IMR-90 (cell line): Measurements from ENCODE around the gene PHF19. TPM values are rescaled to one million over a fixed set of nuclear protein-coding genes. Genes with fewer than 3 reads are reported as not detected.

Experiments used
- ATAC-seq: fragments of 200-7000 bp; cut with Tn5 transposase; 2 replicates; pipeline ENCODE4 v1.9.1; 2020; ENCODE audit warnings: low read depth, mild to moderate bottlenecking, moderate library complexity
- BruUV-seq: library from RNA; stranded (reverse); fragments of 400-500 nt; replicated peaks from 2 replicates; lab custom pipeline; 2021; lab: Mats Ljungman, UMichigan
- CTCF ChIA-PET: fragments of 300-600 bp; formaldehyde crosslinking; extraction: SDS; loops from one replicate; lab custom pipeline; 2021; ENCODE audit warnings: antibody characterized with exemption; lab: Yijun Ruan, JAX
- POLR2A ChIA-PET: fragments of 300-600 bp; sonication (Branson Sonifier 250); formaldehyde crosslinking; loops from one replicate; lab custom pipeline; 2022; ENCODE audit warnings: antibody characterized with exemption; ENCODE audit not compliant: unreplicated experiment; lab: Charles Lee
- DNase-seq: peaks from one replicate; pipeline ENCODE4 v3.0.0; 2013
- H2AFZ ChIP-seq: replicated peaks from 2 replicates; pipeline ENCODE3; 2013; ENCODE audit warnings: low read length, mild to moderate bottlenecking; ENCODE audit not compliant: poor library complexity
- H2AK5ac ChIP-seq: 2 replicates; pipeline ENCODE4 v1.6.1; 2013; ENCODE audit warnings: low read depth, low read length, inconsistent platforms
- H2AK9ac ChIP-seq: replicated peaks from 2 replicates; pipeline ENCODE3; 2013; ENCODE audit warnings: mild to moderate bottlenecking, low read depth, low read length, moderate library complexity; ENCODE audit not compliant: poor library complexity
- H2BK120ac ChIP-seq: 2 replicates; pipeline ENCODE4 v1.6.1; 2013; ENCODE audit warnings: low read depth, low read length, inconsistent platforms
- H2BK15ac ChIP-seq: 3 replicates; pipeline ENCODE4 v1.6.1; 2013; ENCODE audit warnings: low read depth, low read length, inconsistent platforms
- H2BK20ac ChIP-seq: 2 replicates; pipeline ENCODE4 v1.6.1; 2013; ENCODE audit warnings: low read depth, mild to moderate bottlenecking, inconsistent platforms, low read length, moderate library complexity
- H2BK5ac ChIP-seq: 2 replicates; pipeline ENCODE4 v1.6.1; 2013; ENCODE audit warnings: mild to moderate bottlenecking, low read depth, low read length, inconsistent platforms; ENCODE audit not compliant: poor library complexity, severe bottlenecking
- H3K14ac ChIP-seq: replicated peaks from 2 replicates; pipeline ENCODE4 v1.6.1; 2013; ENCODE audit warnings: low read depth, low read length, inconsistent platforms
- H3K18ac ChIP-seq: 2 replicates; pipeline ENCODE4 v1.6.1; 2013; ENCODE audit warnings: low read depth, low read length, control low read depth
- H3K23ac ChIP-seq: 2 replicates; pipeline ENCODE4 v1.6.1; 2013; ENCODE audit warnings: low read depth, low read length, inconsistent platforms
- H3K27ac ChIP-seq: 2 replicates; pipeline ENCODE4 v1.5.1; 2013; ENCODE audit warnings: mild to moderate bottlenecking, control low read depth, low read length; ENCODE audit not compliant: insufficient read depth
- H3K27me3 ChIP-seq: 2 replicates; pipeline ENCODE4 v1.6.1; 2013; ENCODE audit warnings: low read length; ENCODE audit not compliant: control insufficient read depth, insufficient read depth
- H3K36me3 ChIP-seq: 2 replicates; pipeline ENCODE4 v1.6.1; 2013; ENCODE audit warnings: low read length, mixed read lengths; ENCODE audit not compliant: control insufficient read depth, insufficient read depth
- H3K4ac ChIP-seq: 2 replicates; pipeline ENCODE4 v1.6.1; 2013; ENCODE audit warnings: low read depth, low read length, inconsistent platforms
- H3K4me1 ChIP-seq: 2 replicates; pipeline ENCODE4 v1.6.1; 2013; ENCODE audit warnings: low read length, mixed read lengths; ENCODE audit not compliant: control insufficient read depth, insufficient read depth
- H3K4me2 ChIP-seq: 2 replicates; pipeline ENCODE4 v1.6.1; 2013; ENCODE audit warnings: low read depth, mild to moderate bottlenecking, control low read depth, low read length, moderate library complexity
- H3K4me3 ChIP-seq: 2 replicates; pipeline ENCODE4 v1.5.1; 2013; ENCODE audit warnings: low read depth, mild to moderate bottlenecking, control low read depth, low read length, moderate library complexity; ENCODE audit not compliant: insufficient read depth
- H3K56ac ChIP-seq: 2 replicates; pipeline ENCODE4 v1.6.1; 2013; ENCODE audit warnings: low read length, inconsistent platforms; ENCODE audit not compliant: insufficient read depth; ENCODE audit errors: extremely low read depth
- H3K79me1 ChIP-seq, 2 experiments: 2 replicates each; pipeline ENCODE4 v1.6.1; 2013; ENCODE audit warnings: low read length in 2 of 2, inconsistent platforms in 1 of 2, low read depth in 1 of 2
- H3K9ac ChIP-seq: 2 replicates; pipeline ENCODE4 v1.6.1; 2013; ENCODE audit warnings: low read depth, low read length, control low read depth
- H3K9me1 ChIP-seq: 2 replicates; pipeline ENCODE4 v1.6.1; 2013; ENCODE audit warnings: low read length, inconsistent platforms; ENCODE audit not compliant: insufficient read depth
- H3K9me3 ChIP-seq: 2 replicates; pipeline ENCODE4 v1.6.1; 2013; ENCODE audit warnings: low read length; ENCODE audit not compliant: control insufficient read depth, insufficient read depth
- H4K20me1 ChIP-seq: 2 replicates; pipeline ENCODE4 v1.6.1; 2013; ENCODE audit warnings: low read length, inconsistent platforms; ENCODE audit not compliant: insufficient read depth
- H4K5ac ChIP-seq: 2 replicates; pipeline ENCODE4 v1.6.1; 2013; ENCODE audit warnings: mild to moderate bottlenecking, low read depth, low read length, control low read depth
- H4K8ac ChIP-seq, 2 experiments: 2 replicates each; pipeline ENCODE4 v1.6.1; 2013; ENCODE audit warnings: low read depth in 2 of 2, low read length in 2 of 2, control low read depth in 1 of 2, inconsistent platforms in 1 of 2
- H4K91ac ChIP-seq: 2 replicates; pipeline ENCODE4 v1.6.1; 2013; ENCODE audit warnings: low read depth, low read length, inconsistent platforms; ENCODE audit not compliant: insufficient read depth
- BHLHE40 ChIP-seq: fragments of 150-350 bp; IDR thresholded peaks from 2 replicates; pipeline ENCODE4 v1.6.1; 2016; ENCODE audit warnings: mild to moderate bottlenecking, low read depth, low read length
- CEBPB ChIP-seq: IDR thresholded peaks from 2 replicates; pipeline ENCODE4 v1.6.1; 2012; ENCODE audit warnings: low read depth, low read length, improper control_type of control experiment
- CHD1 ChIP-seq: IDR thresholded peaks from 2 replicates; pipeline ENCODE4 v1.6.1; 2012; ENCODE audit warnings: low read depth, low read length, improper control_type of control experiment
- MXI1 ChIP-seq: IDR thresholded peaks from 2 replicates; pipeline ENCODE4 v1.6.1; 2012; ENCODE audit warnings: low read depth, mild to moderate bottlenecking, low read length, moderate library complexity, borderline replicate concordance
- POLR2A ChIP-seq: IDR thresholded peaks from 2 replicates; pipeline ENCODE4 v1.6.1; 2012; ENCODE audit warnings: mild to moderate bottlenecking, low read depth, low read length
- RCOR1 ChIP-seq: IDR thresholded peaks from 2 replicates; pipeline ENCODE4 v1.6.1; 2012; ENCODE audit warnings: mild to moderate bottlenecking, low read length, improper control_type of control experiment; ENCODE audit not compliant: insufficient replicate concordance
- RFX5 ChIP-seq: IDR thresholded peaks from 2 replicates; pipeline ENCODE4 v1.8.0; 2012; ENCODE audit warnings: low read depth, mild to moderate bottlenecking, low read length, moderate library complexity
- WGBS, 2 experiments: methylation state at CpG; one replicate each; pipeline versions ENCODE4 v1.1.5 to v1.1.7; 2013; ENCODE audit warnings: missing lambda C conversion rate in 2 of 2; ENCODE audit not compliant: insufficient read length in 1 of 2; ENCODE audit errors: extremely low coverage in 2 of 2; 5-methylcytosine and 5-hydroxymethylcytosine counted together
- dilution Hi-C: fragments of 300-500 bp; cut with HindIII; formaldehyde crosslinking; loops from one replicate; pipeline ENCODE4 v1.14.3; 2018; ENCODE audit warnings: low sequenced_read_pairs; ENCODE audit not compliant: unreplicated experiment
- in situ Hi-C: fragments of 300-500 bp; cut with MboI; formaldehyde crosslinking; loops from 3 replicates; pipeline ENCODE4 v1.14.3; 2019; ENCODE audit warnings: low sequenced_read_pairs, inconsistent platforms, mixed read lengths
- intact Hi-C: fragments of 100-400 bp; cut with micrococcal nuclease; formaldehyde crosslinking; loops from 2 replicates; pipeline ENCODE4 v1.10.0; 2022
- polyA plus RNA-seq, 3 experiments: library from polyadenylated mRNA; depleted of rRNA; stranded (reverse); fragments of >200 nt; gene quantifications; 2 replicates each; pipeline ENCODE4 v1.2.3, GENCODE V29; 2012; ENCODE audit warnings: low replicate concordance in 1 of 3
- total RNA-seq: library from RNA; depleted of rRNA; stranded (reverse); fragments of >200 nt; gene quantifications from 2 replicates; pipeline ENCODE4 v1.2.3, GENCODE V29; 2012
- TF ChIP-seq, protein P1 (sequence below): fragments of 150-350 bp; IDR thresholded peaks from 2 replicates; pipeline ENCODE4 v1.6.1; 2016; ENCODE audit warnings: low read depth, mild to moderate bottlenecking, low read length, moderate library complexity, borderline replicate concordance
- TF ChIP-seq, protein P2 (sequence below): fragments of 150-350 bp; IDR thresholded peaks from 2 replicates; pipeline ENCODE4 v1.6.1; 2017; ENCODE audit warnings: mild to moderate bottlenecking, antibody characterized with exemption, low read length, low read depth

Gene PHF19
- total and polyA plus RNA-seq, 2 of the 4 experiments (the other 2 are of a cell fraction): 37.6 to 55.6 TPM

DNA sequence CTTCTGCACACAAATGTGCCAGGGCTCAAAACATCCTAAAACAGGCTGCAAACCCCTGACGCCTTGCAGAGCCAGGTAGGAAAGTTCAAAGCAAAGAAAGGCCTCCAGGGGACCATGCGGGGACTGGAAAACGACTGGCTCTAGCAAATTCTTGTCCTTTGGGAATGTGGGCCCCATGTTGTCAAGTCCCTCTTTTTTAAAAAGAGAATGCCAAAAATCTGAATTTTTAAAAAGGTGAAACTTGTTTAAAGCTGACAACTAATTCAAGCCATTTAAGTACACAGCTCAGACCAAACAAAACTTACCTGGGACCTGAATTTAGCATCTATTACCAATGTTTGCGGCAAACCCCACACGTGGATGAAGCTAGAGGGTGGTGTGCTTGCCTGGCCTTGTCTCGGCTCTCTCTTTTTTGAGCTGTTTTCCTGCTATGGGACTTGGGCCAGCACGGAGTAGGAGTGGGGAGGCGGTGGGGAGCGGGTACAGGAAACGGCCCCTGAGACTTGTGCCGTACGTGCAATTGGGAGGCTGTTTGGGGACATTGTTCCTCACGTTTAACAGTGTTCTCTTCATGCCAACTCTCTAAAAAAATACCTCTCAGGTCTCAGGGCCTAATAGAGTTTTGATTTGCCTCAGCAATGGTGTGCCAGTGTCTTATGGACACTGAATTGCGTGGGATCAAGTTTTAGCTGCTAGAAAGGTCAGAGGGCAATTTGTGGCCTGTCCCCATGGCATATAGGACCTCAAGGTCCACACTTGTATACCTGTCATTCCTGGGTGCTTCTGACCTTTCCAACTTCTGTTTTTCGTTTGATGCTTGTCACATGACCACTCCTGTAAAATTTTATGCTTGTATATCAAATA lies 15.1 kb upstream of the PHF19 start:
- Histone ChIP-seq H2BK5ac (no peak overlapping the region), H4K20me1 (no peaks in the 10 kb centered on the region; the same call in 1 of the 2 replicates), H3K9ac (no peak overlapping the region), H3K79me1 (no peaks in the 10 kb centered on the region), H3K4me1 (no peaks in the 10 kb centered on the region), H3K4me2 (no peak overlapping the region), H3K27me3 (peaks cover 2% of the 10 kb centered on the region; the same call in 1 of the 2 replicates), H3K9me3 (no peaks in the 10 kb centered on the region), H2BK120ac (no peak overlapping the region), H4K8ac (no peak overlapping the region), H3K18ac (no peak overlapping the region), H3K23ac (no peak overlapping the region), H2BK20ac (no peak overlapping the region), H4K91ac (no peak overlapping the region), H4K5ac (no peak overlapping the region), H3K27ac (no peak overlapping the region), H3K4ac (no peak overlapping the region), H2AFZ (no peak overlapping the region), H3K56ac (no peak overlapping the region), H2AK5ac (no peak overlapping the region; the same call in 1 of the 2 replicates), H2BK15ac (no peak overlapping the region; the same call in 2 of the 3 replicates), H3K9me1 (no peaks in the 10 kb centered on the region), H3K36me3 (no peaks in the 10 kb centered on the region), H2AK9ac (no peak overlapping the region), H3K4me3 (no peak overlapping the region), H3K14ac (no peak overlapping the region)
- in situ Hi-C loops: no loop called here
- DNase-seq (no peak), ATAC-seq (no peak)
- 50% methylated on average over 2 of the region's 15 CpGs; no CpG with 5 or more reads in 1 of the 2 experiments for WGBS, 2 experiments
- intact Hi-C loops: no loop called here
- POLR2A ChIA-PET: no interaction called here
- CTCF ChIA-PET: no interaction called here
- dilution Hi-C loops: no loop called here
- TF ChIP-seq, protein P1, sequence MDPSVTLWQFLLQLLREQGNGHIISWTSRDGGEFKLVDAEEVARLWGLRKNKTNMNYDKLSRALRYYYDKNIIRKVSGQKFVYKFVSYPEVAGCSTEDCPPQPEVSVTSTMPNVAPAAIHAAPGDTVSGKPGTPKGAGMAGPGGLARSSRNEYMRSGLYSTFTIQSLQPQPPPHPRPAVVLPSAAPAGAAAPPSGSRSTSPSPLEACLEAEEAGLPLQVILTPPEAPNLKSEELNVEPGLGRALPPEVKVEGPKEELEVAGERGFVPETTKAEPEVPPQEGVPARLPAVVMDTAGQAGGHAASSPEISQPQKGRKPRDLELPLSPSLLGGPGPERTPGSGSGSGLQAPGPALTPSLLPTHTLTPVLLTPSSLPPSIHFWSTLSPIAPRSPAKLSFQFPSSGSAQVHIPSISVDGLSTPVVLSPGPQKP: no peak
- TF ChIP-seq RFX5 (no peak), MXI1 (no peak), RCOR1 (no peak), POLR2A (no peak), CEBPB (no peak), BHLHE40 (no peak), CHD1 (no peak)
- TF ChIP-seq, protein P2, sequence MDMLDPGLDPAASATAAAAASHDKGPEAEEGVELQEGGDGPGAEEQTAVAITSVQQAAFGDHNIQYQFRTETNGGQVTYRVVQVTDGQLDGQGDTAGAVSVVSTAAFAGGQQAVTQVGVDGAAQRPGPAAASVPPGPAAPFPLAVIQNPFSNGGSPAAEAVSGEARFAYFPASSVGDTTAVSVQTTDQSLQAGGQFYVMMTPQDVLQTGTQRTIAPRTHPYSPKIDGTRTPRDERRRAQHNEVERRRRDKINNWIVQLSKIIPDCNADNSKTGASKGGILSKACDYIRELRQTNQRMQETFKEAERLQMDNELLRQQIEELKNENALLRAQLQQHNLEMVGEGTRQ: no peak
- no TSS peak for BruUV-seq
